GM23338 (cell line): ENCODE data around the gene AKAP13. TPM values are rescaled to one million over a fixed set of nuclear protein-coding genes. Genes with fewer than 3 reads are reported as not detected.

ENCODE experiments used
- ATAC-seq: fragments of 200-7000 bp; cut with Tn5 transposase; 3 replicates; pipeline ENCODE4 v1.9.1; 2020
- DNase-seq: peaks from one replicate; pipeline ENCODE4 v3.0.0-alpha.2; 2015; ENCODE audit warnings: low spot score
- H2AFZ ChIP-seq: fragments of 200-600 bp; sonication (generic); 2 replicates; pipeline ENCODE4 v1.8.0; 2016; ENCODE audit warnings: antibody characterized with exemption, mild to moderate bottlenecking, moderate library complexity
- H3F3A ChIP-seq: fragments of 200-600 bp; sonication (generic); replicated peaks from 2 replicates; pipeline ENCODE4 v1.8.0; 2017; ENCODE audit warnings: antibody characterized with exemption, mixed run types, low read depth
- H3K27ac ChIP-seq: fragments of 200-600 bp; sonication (generic); 2 replicates; pipeline ENCODE4 v1.6.1; 2016; ENCODE audit warnings: low read depth
- H3K27me3 ChIP-seq: fragments of 200-600 bp; sonication (generic); 2 replicates; pipeline ENCODE4 v1.8.0; 2016; ENCODE audit warnings: mild to moderate bottlenecking, mixed run types, moderate library complexity; ENCODE audit not compliant: insufficient read depth
- H3K36me3 ChIP-seq: fragments of 200-600 bp; sonication (generic); 2 replicates; pipeline ENCODE4 v1.8.0; 2016; ENCODE audit warnings: mild to moderate bottlenecking; ENCODE audit not compliant: insufficient read depth
- H3K4me1 ChIP-seq: fragments of 200-600 bp; sonication (generic); 2 replicates; pipeline ENCODE4 v1.8.0; 2016; ENCODE audit warnings: mild to moderate bottlenecking, moderate library complexity; ENCODE audit not compliant: insufficient read depth
- H3K4me2 ChIP-seq: fragments of 200-600 bp; sonication (generic); 2 replicates; pipeline ENCODE4 v1.7.1; 2017; ENCODE audit warnings: mixed run types
- H3K4me3 ChIP-seq: fragments of 200-600 bp; sonication (generic); 2 replicates; pipeline ENCODE4 v1.6.1; 2016; ENCODE audit warnings: mixed run types
- H3K79me2 ChIP-seq: fragments of 200-600 bp; sonication (generic); replicated peaks from 2 replicates; pipeline ENCODE4 v1.8.0; 2017; ENCODE audit warnings: mild to moderate bottlenecking; ENCODE audit not compliant: insufficient read depth
- H3K9me2 ChIP-seq: fragments of 200-600 bp; sonication (generic); 2 replicates; pipeline ENCODE4 v1.8.0; 2017; ENCODE audit not compliant: insufficient read depth
- H4K20me1 ChIP-seq: fragments of 200-600 bp; sonication (generic); replicated peaks from 2 replicates; pipeline ENCODE4 v1.8.0; 2017; ENCODE audit warnings: mild to moderate bottlenecking; ENCODE audit not compliant: insufficient read depth
- H3K27ac Mint-ChIP-seq: 2 replicates; pipeline ENCODE4 v1.8.0; 2020; ENCODE audit warnings: inconsistent platforms, mild to moderate bottlenecking, moderate library complexity, mixed read lengths
- H3K27me3 Mint-ChIP-seq: 3 replicates; pipeline ENCODE4 v1.8.0; 2022; ENCODE audit warnings: low read depth, mild to moderate bottlenecking, moderate library complexity, mixed read lengths, inconsistent platforms; ENCODE audit not compliant: insufficient read depth, poor library complexity
- H3K36me3 Mint-ChIP-seq: 3 replicates; pipeline ENCODE4 v1.8.0; 2021; ENCODE audit warnings: low read depth, mild to moderate bottlenecking, inconsistent platforms, moderate library complexity, mixed read lengths
- H3K4me1 Mint-ChIP-seq: 3 replicates; pipeline ENCODE4 v1.8.0; 2020; ENCODE audit warnings: mild to moderate bottlenecking, inconsistent platforms, mixed read lengths
- H3K4me3 Mint-ChIP-seq: 3 replicates; pipeline ENCODE4 v1.8.0; 2021; ENCODE audit warnings: moderate library complexity, mild to moderate bottlenecking, inconsistent platforms, mixed read lengths
- H3K9me3 Mint-ChIP-seq: 3 replicates; pipeline ENCODE4 v1.8.0; 2020; ENCODE audit warnings: moderate library complexity, mild to moderate bottlenecking, inconsistent platforms, mixed read lengths
- CREB1 ChIP-seq: fragments of 250-450 bp; sonication (Bioruptor Pico); IDR thresholded peaks from 2 replicates; pipeline ENCODE4 v1.5.0; 2020; ENCODE audit warnings: low read depth, mild to moderate bottlenecking, moderate library complexity
- CTCF ChIP-seq, 2 experiments: fragments of 200-600 bp in 1 of 2; sonication (generic) in 1 of 2; conservative IDR thresholded peaks; 2 replicates each; pipeline versions ENCODE4 v1.5.1 to v1.6.1; 2016 to 2017; ENCODE audit warnings: antibody characterized with exemption in 2 of 2, low read depth in 2 of 2, mild to moderate bottlenecking in 2 of 2, moderate library complexity in 1 of 2
- EZH2 ChIP-seq: fragments of 200-600 bp; sonication (generic); IDR thresholded peaks from one replicate; pipeline ENCODE4 v1.8.0; 2017; ENCODE audit warnings: antibody characterized with exemption, mild to moderate bottlenecking, low read depth; ENCODE audit not compliant: unreplicated experiment
- EZH2phosphoT487 ChIP-seq: fragments of 200-600 bp; sonication (generic); IDR thresholded peaks from one replicate; pipeline ENCODE4 v1.8.1; 2018; ENCODE audit warnings: antibody characterized with exemption; ENCODE audit not compliant: unreplicated experiment
- JUNB ChIP-seq: IDR thresholded peaks from one replicate; pipeline ENCODE4 v1.6.1; 2016; ENCODE audit warnings: antibody characterized with exemption; ENCODE audit not compliant: unreplicated experiment
- NANOG ChIP-seq: IDR thresholded peaks from 2 replicates; pipeline ENCODE4 v1.6.1; 2016; ENCODE audit warnings: antibody characterized with exemption, borderline replicate concordance
- POLR2AphosphoS5 ChIP-seq: IDR thresholded peaks from 2 replicates; pipeline ENCODE4 v1.6.1; 2016; ENCODE audit warnings: antibody characterized with exemption, low read depth
- STAT1 ChIP-seq: IDR thresholded peaks from one replicate; pipeline ENCODE4 v1.6.1; 2016; ENCODE audit warnings: antibody characterized with exemption; ENCODE audit not compliant: unreplicated experiment
- ZNF114 ChIP-seq: fragments of 250-450 bp; sonication (Bioruptor Pico); IDR thresholded peaks from 2 replicates; pipeline ENCODE4 v1.5.0; 2020; ENCODE audit warnings: mild to moderate bottlenecking, moderate library complexity
- ZNF331 ChIP-seq: fragments of 250-450 bp; sonication (Bioruptor Pico); IDR thresholded peaks from 2 replicates; pipeline ENCODE4 v1.5.0; 2020; ENCODE audit warnings: low read depth, mild to moderate bottlenecking, moderate library complexity
- ZNF462 ChIP-seq: fragments of 250-450 bp; sonication (Bioruptor Pico); IDR thresholded peaks from 2 replicates; pipeline ENCODE4 v1.5.0; 2020; ENCODE audit warnings: mild to moderate bottlenecking, moderate library complexity
- polyA plus RNA-seq: library from polyadenylated mRNA; unstranded; fragments of >200 nt; fragmentation: Nextera tagmentation; extraction: Ambion mirVana; gene quantifications from 2 replicates; pipeline ENCODE4 v1.2.1, GENCODE V29; 2016
- total RNA-seq: library from RNA; depleted of rRNA; stranded (reverse); fragments of >200 nt; shearing (Covaris generic); gene quantifications from 2 replicates; pipeline ENCODE4 v1.2.3, GENCODE V29; 2014
- TF ChIP-seq, protein P1 (sequence below): IDR thresholded peaks from 2 replicates; pipeline ENCODE4 v1.6.1; 2016; ENCODE audit warnings: antibody characterized with exemption
- TF ChIP-seq, protein P2 (sequence below): IDR thresholded peaks from one replicate; pipeline ENCODE4 v1.6.1; 2018; ENCODE audit warnings: antibody characterized with exemption; ENCODE audit not compliant: unreplicated experiment

Gene AKAP13
- total and polyA plus RNA-seq, 2 experiments from 2014 or later: 46.2 to 60.7 TPM

DNA sequence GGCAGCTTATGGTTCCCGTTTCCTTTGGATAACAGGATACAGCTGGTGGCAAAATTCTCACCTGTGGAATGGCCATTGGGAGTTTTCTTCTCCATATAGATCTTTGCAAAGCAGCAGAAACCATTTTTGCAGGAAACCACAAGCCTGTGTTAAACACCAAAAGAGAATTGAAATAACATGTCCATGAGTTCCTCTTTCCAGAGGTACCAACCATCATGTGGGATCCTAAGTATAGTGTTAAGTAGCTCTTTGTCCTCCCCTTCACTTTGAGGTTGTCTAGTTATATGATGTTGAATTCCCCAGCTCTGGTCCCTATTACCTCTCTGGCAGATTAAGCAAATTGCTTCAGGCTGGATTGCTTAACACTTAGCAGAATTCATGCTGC is 94.9 kb downstream of the AKAP13 start:
- H3K79me2 ChIP-seq: peaks cover 93% of the 10 kb centered on the region
- H3K4me3 ChIP-seq: no peak overlapping the region
- H3K4me3 Mint-ChIP-seq: no peak overlapping the region
- no peaks in the 10 kb centered on the region for H3F3A ChIP-seq
- H3K27ac ChIP-seq: no peak overlapping the region
- peaks cover 15% of the 10 kb centered on the region for H4K20me1 ChIP-seq
- no peaks in the 10 kb centered on the region for H3K27me3 ChIP-seq
- no peak overlapping the region for H3K27ac Mint-ChIP-seq
- no peak for TF ChIP-seq EZH2phosphoT487
- TF ChIP-seq ZNF331 (CRISPR knock-in tag): no peak
- no peak for TF ChIP-seq NANOG
- no peak for TF ChIP-seq POLR2AphosphoS5
- TF ChIP-seq ZNF114 (CRISPR knock-in tag): no peak
- TF ChIP-seq CREB1 (CRISPR knock-in tag): no peak
- TF ChIP-seq, protein P1, sequence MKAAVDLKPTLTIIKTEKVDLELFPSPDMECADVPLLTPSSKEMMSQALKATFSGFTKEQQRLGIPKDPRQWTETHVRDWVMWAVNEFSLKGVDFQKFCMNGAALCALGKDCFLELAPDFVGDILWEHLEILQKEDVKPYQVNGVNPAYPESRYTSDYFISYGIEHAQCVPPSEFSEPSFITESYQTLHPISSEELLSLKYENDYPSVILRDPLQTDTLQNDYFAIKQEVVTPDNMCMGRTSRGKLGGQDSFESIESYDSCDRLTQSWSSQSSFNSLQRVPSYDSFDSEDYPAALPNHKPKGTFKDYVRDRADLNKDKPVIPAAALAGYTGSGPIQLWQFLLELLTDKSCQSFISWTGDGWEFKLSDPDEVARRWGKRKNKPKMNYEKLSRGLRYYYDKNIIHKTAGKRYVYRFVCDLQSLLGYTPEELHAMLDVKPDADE: no peak
- TF ChIP-seq, protein P2, sequence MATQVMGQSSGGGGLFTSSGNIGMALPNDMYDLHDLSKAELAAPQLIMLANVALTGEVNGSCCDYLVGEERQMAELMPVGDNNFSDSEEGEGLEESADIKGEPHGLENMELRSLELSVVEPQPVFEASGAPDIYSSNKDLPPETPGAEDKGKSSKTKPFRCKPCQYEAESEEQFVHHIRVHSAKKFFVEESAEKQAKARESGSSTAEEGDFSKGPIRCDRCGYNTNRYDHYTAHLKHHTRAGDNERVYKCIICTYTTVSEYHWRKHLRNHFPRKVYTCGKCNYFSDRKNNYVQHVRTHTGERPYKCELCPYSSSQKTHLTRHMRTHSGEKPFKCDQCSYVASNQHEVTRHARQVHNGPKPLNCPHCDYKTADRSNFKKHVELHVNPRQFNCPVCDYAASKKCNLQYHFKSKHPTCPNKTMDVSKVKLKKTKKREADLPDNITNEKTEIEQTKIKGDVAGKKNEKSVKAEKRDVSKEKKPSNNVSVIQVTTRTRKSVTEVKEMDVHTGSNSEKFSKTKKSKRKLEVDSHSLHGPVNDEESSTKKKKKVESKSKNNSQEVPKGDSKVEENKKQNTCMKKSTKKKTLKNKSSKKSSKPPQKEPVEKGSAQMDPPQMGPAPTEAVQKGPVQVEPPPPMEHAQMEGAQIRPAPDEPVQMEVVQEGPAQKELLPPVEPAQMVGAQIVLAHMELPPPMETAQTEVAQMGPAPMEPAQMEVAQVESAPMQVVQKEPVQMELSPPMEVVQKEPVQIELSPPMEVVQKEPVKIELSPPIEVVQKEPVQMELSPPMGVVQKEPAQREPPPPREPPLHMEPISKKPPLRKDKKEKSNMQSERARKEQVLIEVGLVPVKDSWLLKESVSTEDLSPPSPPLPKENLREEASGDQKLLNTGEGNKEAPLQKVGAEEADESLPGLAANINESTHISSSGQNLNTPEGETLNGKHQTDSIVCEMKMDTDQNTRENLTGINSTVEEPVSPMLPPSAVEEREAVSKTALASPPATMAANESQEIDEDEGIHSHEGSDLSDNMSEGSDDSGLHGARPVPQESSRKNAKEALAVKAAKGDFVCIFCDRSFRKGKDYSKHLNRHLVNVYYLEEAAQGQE: no peak
- TF ChIP-seq EZH2: no peak
- no peak for TF ChIP-seq STAT1
- TF ChIP-seq ZNF462 (CRISPR knock-in tag): no peak
- no peak for TF ChIP-seq JUNB
- no peak for TF ChIP-seq CTCF (conservative IDR thresholded peaks at IDR 0.05; ENCODE audit: low read depth in 2 of 2)
- H3K4me2 ChIP-seq: no peak overlapping the region
- no peak for DNase-seq
- H3K4me1 ChIP-seq: peaks cover 45% of the 10 kb centered on the region
- no peak for ATAC-seq
- H2AFZ ChIP-seq: no peak overlapping the region
- H3K4me1 Mint-ChIP-seq: peaks cover 46% of the 10 kb centered on the region
- H3K36me3 ChIP-seq: no peaks in the 10 kb centered on the region
- H3K9me3 Mint-ChIP-seq: no peaks in the 10 kb centered on the region
- H3K9me2 ChIP-seq: no peaks in the 10 kb centered on the region
- H3K27me3 Mint-ChIP-seq: peaks cover 1% of the 10 kb centered on the region
- no peaks in the 10 kb centered on the region for H3K36me3 Mint-ChIP-seq
